Measurements from ENCODE around the gene WDR82. TPM values are rescaled to one million over a fixed set of nuclear protein-coding genes. Genes with fewer than 3 reads are reported as not detected.

The WDR82 gene
- total and polyA plus RNA-seq, 2 of the 8 experiments (the other 6 are each of a cell fraction or from before 2014, with no cell fraction given) = 33.5 to 82.7 TPM

DNA sequence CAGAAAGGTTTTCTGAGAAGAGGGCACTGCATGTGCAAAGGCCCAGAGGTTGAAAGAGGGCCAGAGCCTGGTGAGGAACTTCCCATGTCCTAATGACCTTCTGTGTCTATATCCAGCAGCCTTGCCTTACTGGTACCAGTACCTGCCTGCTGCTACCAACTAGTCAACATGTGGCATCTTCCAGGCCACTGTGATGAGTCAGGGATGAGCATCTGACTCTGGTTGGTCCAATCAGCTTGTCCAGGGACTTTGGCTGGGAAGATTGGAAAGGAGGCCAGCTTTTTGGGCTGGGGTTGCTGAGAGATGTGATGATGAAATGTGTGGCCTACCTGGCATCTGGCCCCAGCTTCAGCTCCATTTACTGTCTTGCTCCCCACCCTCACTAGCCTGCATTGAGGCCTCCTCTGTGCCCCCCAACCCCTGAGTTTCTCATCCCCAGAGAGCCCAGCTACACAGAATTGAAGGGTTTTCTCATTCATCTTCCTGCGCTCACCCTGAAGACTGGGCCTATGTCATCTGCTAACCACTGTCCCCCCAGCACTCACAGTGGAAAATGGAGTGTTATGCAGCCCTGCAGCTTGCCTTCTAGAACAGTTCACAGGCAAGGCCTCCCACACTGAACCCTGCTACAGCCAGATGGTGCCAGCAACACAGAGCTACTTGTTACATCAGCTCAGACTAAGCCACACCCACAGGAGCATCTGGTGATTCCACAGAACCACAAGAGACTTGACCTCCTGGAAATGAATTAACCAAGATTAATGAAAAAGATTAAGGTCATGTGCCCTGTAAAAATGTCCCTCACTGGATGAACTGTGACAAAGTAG, 38.2 kb downstream of the WDR82 start:
- peaks cover 0 to 15% of the 10 kb centered on the region in 2 experiments; a peak in 2 of 4 replicates for H3K79me2 ChIP-seq (ENCODE audit: control insufficient read depth in 1 of 2, insufficient read depth in 2 of 2, low read length in 2 of 2)
- no peak overlapping the region for H3K23ac ChIP-seq (ENCODE audit: insufficient read length)
- H3K4me2 ChIP-seq (ENCODE audit: insufficient read depth in 1 of 2, low read depth in 2 of 2, low read length in 2 of 2) = peak overlapping the region; percentile 78 to 98; a peak in 3 of 4 replicates
- ChIA-PET POLR2A (ENCODE audit: partially characterized antibody) (interaction anchor here (0.7 to 6.5 kb wide), 15 partner anchors 8 to 245 kb away, joined by 3 to 69 read pairs (median 3); partner anchors contain the start of genes GLYCTK, RPL29, TLR9 and WDR82), CTCF (ENCODE audit: partially characterized antibody) (interaction anchor here (0.9 to 17.7 kb wide), 6 partner anchors 9 to 144 kb away, joined by 3 to 336 read pairs (median 6); partner anchors contain the start of gene TLR9)
- no peak overlapping the region for H2BK120ac ChIP-seq (replicated peaks; ENCODE audit: low read depth, low read length)
- peak overlapping the region in 2 of 4 experiments; percentile 72 to 89; a peak in 2 of 8 replicates for H3K4me3 ChIP-seq (ENCODE audit: extremely low read depth in 1 of 4, insufficient read depth in 2 of 4, low read depth in 3 of 4, low read length in 4 of 4)
- H2AFZ ChIP-seq (ENCODE audit: low read length) = no peak overlapping the region
- peaks cover 13% of the 10 kb centered on the region; the same call in 1 of the 2 replicates for H3K79me1 ChIP-seq (ENCODE audit: low read depth, low read length)
- peak overlapping the region; percentile 3; the same call in 1 of the 2 replicates for H2BK12ac ChIP-seq (ENCODE audit: low read depth, low read length)
- H3K4ac ChIP-seq (replicated peaks; ENCODE audit: insufficient read length, low read depth, low read length) = no peak overlapping the region
- peak overlapping the region; percentile 98; the same call in 1 of the 2 replicates for H2BK15ac ChIP-seq (ENCODE audit: low read length)
- peaks cover 4 to 19% (median 12%) of the 10 kb centered on the region in 4 experiments; a peak in 6 of 7 replicates for H3K27me3 ChIP-seq (replicated peaks in 1 of 4; ENCODE audit: control insufficient read depth in 3 of 4, extremely low read depth in 1 of 4, insufficient read depth in 3 of 4, low read length in 3 of 4)
- H4K20me1 ChIP-seq (replicated peaks in 1 of 2; ENCODE audit: control insufficient read depth in 1 of 2, insufficient read depth in 2 of 2, low read length in 2 of 2) = peaks cover 0 to 7% of the 10 kb centered on the region in 2 experiments
- H4K5ac ChIP-seq (ENCODE audit: insufficient read length, low read depth, low read length) = no peak overlapping the region
- WGBS, 2 experiments (ENCODE audit: extremely low coverage in 1 of 2, insufficient coverage in 1 of 2, insufficient read length in 1 of 2, insufficient replicate concordance in 2 of 2, low coverage in 1 of 2, low lambda C conversion rate in 2 of 2, missing lambda C conversion rate in 1 of 2) = 95% methylated on average over 1 of the region's 1 CpG; no CpG with 5 or more reads in 1 of the 2 experiments
- 0 out of 2 replicates have a peak overlapping the region, but pooled peaks have one; percentile 3 for H4K8ac ChIP-seq (ENCODE audit: extremely low read depth, insufficient read depth, low read length)
- H2BK20ac ChIP-seq (ENCODE audit: low read length) = no peak overlapping the region
- no peak overlapping the region for H3K14ac ChIP-seq (ENCODE audit: insufficient read length)
- no peaks in the 10 kb centered on the region for H3K9me3 ChIP-seq (ENCODE audit: insufficient read depth in 2 of 2, low read depth in 1 of 2, low read length in 1 of 2)
- peak overlapping the region; percentile 31; the same call in 1 of the 2 replicates for H3K27ac ChIP-seq (ENCODE audit: low read depth, low read length)
- peak overlapping the region; percentile 16 for H4K91ac ChIP-seq (replicated peaks; ENCODE audit: insufficient read length, low read length)
- H2BK5ac ChIP-seq (ENCODE audit: low read depth, low read length) = peak overlapping the region; percentile 72; the same call in 1 of the 2 replicates
- H3K56ac ChIP-seq (replicated peaks; ENCODE audit: insufficient read length, low read depth, low read length) = no peak overlapping the region
- H3K9ac ChIP-seq (replicated peaks in 1 of 4; ENCODE audit: extremely low read depth in 1 of 4, low read depth in 3 of 4, low read length in 3 of 4) = no peak overlapping the region; a peak in 1 of 7 replicates
- FAIRE-seq = no peak
- peaks cover 15 to 46% (median 31%) of the 10 kb centered on the region in 4 experiments for H3K4me1 ChIP-seq (replicated peaks in 1 of 4; ENCODE audit: control insufficient read depth in 3 of 4, insufficient read depth in 4 of 4, low read length in 3 of 4)
- peaks cover 10% of the 10 kb centered on the region for H3K23me2 ChIP-seq (ENCODE audit: low read depth, low read length)
- DNase-seq (ENCODE audit: low read depth in 1 of 2, low spot score in 2 of 2) = no peak
- peak overlapping the region; percentile 63 for H3K18ac ChIP-seq (ENCODE audit: extremely low read depth, low read length)
- peak overlapping the region; percentile 20; the same call in 1 of the 2 replicates for H2AK5ac ChIP-seq (ENCODE audit: low read depth, low read length)
- no peaks in the 10 kb centered on the region for H3K36me3 ChIP-seq (ENCODE audit: control insufficient read depth in 2 of 4, insufficient read depth in 4 of 4, low read length in 3 of 4)
- TF ChIP-seq SRF (IDR thresholded peaks at IDR 0.05; ENCODE audit: low read depth, low read length) (no peak), SP1 (IDR thresholded peaks at IDR 0.05; ENCODE audit: low read depth, low read length) (no peak), RNF2 (IDR thresholded peaks at IDR 0.05; ENCODE audit: borderline replicate concordance, low read depth, low read length, missing control alignments, poor library complexity, severe bottlenecking) (no peak), SIRT6 (IDR thresholded peaks at IDR 0.05; ENCODE audit: low read length) (no peak), CHD1 (IDR thresholded peaks at IDR 0.05; ENCODE audit: low read depth, low read length) (no peak), RBBP5 (IDR thresholded peaks at IDR 0.05; ENCODE audit: borderline replicate concordance, low read depth, low read length) (no peak), POU5F1 (IDR thresholded peaks at IDR 0.05; ENCODE audit: low read depth, low read length) (no peak)
- TF ChIP-seq, protein P1, sequence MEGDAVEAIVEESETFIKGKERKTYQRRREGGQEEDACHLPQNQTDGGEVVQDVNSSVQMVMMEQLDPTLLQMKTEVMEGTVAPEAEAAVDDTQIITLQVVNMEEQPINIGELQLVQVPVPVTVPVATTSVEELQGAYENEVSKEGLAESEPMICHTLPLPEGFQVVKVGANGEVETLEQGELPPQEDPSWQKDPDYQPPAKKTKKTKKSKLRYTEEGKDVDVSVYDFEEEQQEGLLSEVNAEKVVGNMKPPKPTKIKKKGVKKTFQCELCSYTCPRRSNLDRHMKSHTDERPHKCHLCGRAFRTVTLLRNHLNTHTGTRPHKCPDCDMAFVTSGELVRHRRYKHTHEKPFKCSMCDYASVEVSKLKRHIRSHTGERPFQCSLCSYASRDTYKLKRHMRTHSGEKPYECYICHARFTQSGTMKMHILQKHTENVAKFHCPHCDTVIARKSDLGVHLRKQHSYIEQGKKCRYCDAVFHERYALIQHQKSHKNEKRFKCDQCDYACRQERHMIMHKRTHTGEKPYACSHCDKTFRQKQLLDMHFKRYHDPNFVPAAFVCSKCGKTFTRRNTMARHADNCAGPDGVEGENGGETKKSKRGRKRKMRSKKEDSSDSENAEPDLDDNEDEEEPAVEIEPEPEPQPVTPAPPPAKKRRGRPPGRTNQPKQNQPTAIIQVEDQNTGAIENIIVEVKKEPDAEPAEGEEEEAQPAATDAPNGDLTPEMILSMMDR (IDR thresholded peaks at IDR 0.05; ENCODE audit: control extremely low read depth in 1 of 3, insufficient read depth in 1 of 3, low read depth in 1 of 3, low read length in 3 of 3) = no peak
